ENCODE data around the gene PLCB1. TPM values are rescaled to one million over a fixed set of nuclear protein-coding genes. Genes with fewer than 3 reads are reported as not detected.

The PLCB1 gene
- total RNA-seq, 1 donor, result 35.4 TPM

DNA sequence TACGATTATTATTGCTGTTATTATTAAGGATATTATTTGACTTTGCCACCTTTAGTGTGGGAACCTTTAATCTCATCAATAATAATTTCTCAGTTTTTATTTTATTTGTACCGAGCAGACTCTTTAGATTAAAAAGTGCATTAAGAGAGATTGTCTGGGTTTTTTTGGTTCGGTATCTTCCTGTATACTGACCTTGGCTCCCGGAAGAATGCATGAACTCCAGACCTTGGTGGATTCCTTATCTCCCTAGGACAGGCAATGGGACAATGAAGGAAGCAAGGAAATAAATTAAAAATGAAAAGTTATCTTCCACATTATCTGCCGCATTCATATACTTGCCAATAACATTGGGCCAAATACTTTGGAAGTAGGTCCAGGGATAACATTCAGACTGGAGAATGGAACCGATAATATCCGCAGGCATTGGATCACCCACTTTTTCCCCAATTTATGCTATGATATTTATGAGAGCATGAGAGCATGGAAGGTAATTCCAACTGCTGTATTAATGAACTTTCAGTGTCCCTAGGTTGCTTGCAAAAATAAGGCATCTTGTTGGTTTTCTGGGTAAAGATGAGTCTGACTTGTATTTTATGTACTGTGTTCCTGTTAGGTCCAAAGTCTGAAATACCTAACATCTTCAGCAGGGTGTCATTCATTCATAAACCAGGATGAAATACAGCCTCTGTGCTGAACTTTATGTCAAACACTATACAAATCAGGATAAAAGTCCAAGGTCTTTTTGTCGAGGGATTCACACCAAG lies 232.1 kb downstream of the PLCB1 start:
- DNase-seq (ENCODE audit: low read depth), result no peak
- no peak overlapping the region for H3K4me3 ChIP-seq (ENCODE audit: low read depth, low read length)
- TF ChIP-seq, protein P1, sequence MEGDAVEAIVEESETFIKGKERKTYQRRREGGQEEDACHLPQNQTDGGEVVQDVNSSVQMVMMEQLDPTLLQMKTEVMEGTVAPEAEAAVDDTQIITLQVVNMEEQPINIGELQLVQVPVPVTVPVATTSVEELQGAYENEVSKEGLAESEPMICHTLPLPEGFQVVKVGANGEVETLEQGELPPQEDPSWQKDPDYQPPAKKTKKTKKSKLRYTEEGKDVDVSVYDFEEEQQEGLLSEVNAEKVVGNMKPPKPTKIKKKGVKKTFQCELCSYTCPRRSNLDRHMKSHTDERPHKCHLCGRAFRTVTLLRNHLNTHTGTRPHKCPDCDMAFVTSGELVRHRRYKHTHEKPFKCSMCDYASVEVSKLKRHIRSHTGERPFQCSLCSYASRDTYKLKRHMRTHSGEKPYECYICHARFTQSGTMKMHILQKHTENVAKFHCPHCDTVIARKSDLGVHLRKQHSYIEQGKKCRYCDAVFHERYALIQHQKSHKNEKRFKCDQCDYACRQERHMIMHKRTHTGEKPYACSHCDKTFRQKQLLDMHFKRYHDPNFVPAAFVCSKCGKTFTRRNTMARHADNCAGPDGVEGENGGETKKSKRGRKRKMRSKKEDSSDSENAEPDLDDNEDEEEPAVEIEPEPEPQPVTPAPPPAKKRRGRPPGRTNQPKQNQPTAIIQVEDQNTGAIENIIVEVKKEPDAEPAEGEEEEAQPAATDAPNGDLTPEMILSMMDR (IDR thresholded peaks at IDR 0.05; ENCODE audit: insufficient read depth, low read depth, low read length), result no peak

DNA sequence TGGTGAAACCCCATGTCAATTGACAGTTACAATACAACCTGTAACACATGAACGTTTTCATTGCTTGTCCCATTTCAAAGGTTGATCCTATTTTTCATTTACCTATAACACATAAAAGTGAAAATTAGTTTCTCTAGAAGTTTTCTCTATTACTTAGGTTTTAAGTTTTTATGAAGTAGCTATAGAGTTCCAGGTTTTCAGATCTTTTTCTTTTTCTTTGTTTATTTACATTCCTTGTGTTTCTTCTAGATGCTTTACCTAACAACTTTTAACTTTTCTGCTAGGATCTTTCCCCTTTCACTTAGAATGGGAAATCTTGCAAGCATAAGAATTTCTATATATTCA lies 232.6 kb downstream of the PLCB1 start:
- TF ChIP-seq, protein P1 (IDR thresholded peaks at IDR 0.05; ENCODE audit: insufficient read depth, low read depth, low read length), result no peak
- no peak for DNase-seq (ENCODE audit: low read depth)
- H3K4me3 ChIP-seq (ENCODE audit: low read depth, low read length), result no peak overlapping the region

DNA sequence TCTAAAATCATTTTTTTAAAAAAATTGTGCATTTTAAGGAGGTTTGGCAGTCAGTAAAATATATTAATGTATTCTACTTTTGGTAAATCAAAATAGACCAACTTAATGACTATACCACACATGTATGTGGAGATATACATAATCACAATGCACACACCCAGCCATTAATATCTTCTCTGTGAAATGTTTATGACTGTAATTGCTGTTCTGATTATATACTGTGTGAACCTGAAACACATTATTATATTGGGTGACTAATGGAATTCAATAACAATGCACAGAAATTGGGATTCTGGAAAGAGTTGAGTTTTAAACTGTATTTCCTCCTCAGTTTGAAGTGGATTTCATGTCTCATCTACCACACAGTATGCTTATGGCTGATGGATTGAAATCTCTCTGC lies 233.6 kb downstream of the PLCB1 start:
- TF ChIP-seq, protein P1 (IDR thresholded peaks at IDR 0.05; ENCODE audit: insufficient read depth, low read depth, low read length), result no peak
- DNase-seq (ENCODE audit: low read depth), result no peak
- H3K4me3 ChIP-seq (ENCODE audit: low read depth, low read length), result no peak overlapping the region

DNA sequence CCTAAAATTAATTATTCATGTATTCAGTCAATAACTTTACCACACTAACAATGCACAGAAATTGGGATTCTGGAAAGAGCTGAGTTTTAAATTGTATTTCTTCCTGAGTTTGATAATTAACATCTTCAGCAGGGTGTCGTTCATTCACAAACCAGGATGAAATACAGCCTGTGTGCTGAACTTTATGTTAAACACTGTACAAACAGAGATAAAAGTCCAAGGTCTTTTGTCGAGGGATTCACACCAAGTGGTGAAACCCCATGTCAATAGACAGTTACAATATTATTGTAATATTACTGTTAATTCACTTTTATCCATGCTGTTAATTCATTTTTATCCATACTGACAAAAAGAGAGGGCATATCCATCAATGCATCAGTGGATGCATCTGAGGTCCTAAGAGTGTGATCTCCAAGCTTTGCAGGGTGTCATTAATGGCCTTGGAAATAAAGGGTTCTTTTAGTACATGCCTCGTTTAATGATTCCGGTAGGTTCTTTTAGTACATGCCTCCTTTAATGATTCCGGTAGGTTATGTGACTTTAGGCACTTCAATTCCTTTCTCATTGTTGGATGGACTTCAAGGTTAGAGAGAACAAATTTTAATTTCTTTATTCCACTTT lies 234.3 kb downstream of the PLCB1 start:
- TF ChIP-seq, protein P1 (IDR thresholded peaks at IDR 0.05; ENCODE audit: insufficient read depth, low read depth, low read length), result no peak
- no peak for DNase-seq (ENCODE audit: low read depth)
- no peak overlapping the region for H3K4me3 ChIP-seq (ENCODE audit: low read depth, low read length)

DNA sequence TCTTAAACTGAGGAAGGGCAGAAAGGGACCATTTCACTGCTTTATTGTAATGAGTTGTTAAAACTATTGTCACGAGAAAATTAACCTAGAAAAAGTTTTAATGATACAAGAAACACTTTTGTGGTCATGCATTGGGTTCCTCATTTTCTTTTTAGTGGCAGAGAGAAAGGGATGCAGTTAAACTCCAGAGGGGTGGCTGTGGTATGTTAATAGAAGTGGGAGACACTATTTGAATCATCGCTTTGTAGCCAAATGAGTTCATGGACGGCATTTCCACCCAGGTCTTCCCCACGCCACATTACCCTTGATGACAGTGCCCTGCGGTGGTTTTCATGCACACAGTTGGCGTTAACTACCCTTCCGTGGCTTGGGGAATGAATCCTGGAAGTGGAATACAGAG lies 235.6 kb downstream of the PLCB1 start:
- TF ChIP-seq, protein P1 (IDR thresholded peaks at IDR 0.05; ENCODE audit: insufficient read depth, low read depth, low read length), result no peak
- H3K4me3 ChIP-seq (ENCODE audit: low read depth, low read length), result no peak overlapping the region
- no peak for DNase-seq (ENCODE audit: low read depth)

DNA sequence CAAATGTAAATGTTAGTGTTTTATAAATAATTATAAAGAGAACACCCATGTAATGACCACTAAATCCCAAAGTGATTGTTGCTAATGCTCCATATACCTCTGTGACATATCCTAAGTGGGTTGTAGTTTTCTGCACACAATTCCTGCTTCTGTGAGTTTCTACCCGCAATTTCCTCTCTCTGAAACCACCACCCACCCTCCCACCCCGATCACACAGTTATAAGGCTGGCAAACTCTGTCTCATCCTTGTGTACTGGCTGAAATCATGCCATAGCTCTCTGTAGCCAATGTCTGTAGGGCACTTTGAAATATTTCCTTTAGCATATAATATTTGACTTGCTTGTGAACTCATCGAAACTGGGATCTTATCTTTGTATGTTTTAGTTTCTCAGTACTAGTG lies 236.6 kb downstream of the PLCB1 start:
- H3K4me3 ChIP-seq (ENCODE audit: low read depth, low read length), result no peak overlapping the region
- no peak for DNase-seq (ENCODE audit: low read depth)
- TF ChIP-seq, protein P1 (IDR thresholded peaks at IDR 0.05; ENCODE audit: insufficient read depth, low read depth, low read length), result no peak

All from fibroblast of villous mesenchyme (primary cell).